GM23338 (cell line): ENCODE measurements around the gene IMMP2L. TPM values are rescaled to one million over a fixed set of nuclear protein-coding genes. Genes with fewer than 3 reads are reported as not detected.

Experiments
- ATAC-seq: fragments of 200-7000 bp; cut with Tn5 transposase; 3 replicates; pipeline ENCODE4 v1.9.1; 2020
- DNase-seq: peaks from one replicate; pipeline ENCODE4 v3.0.0-alpha.2; 2015; ENCODE audit warnings: low spot score
- H2AFZ ChIP-seq: fragments of 200-600 bp; sonication (generic); 2 replicates; pipeline ENCODE4 v1.8.0; 2016; ENCODE audit warnings: antibody characterized with exemption, mild to moderate bottlenecking, moderate library complexity
- H3F3A ChIP-seq: fragments of 200-600 bp; sonication (generic); replicated peaks from 2 replicates; pipeline ENCODE4 v1.8.0; 2017; ENCODE audit warnings: antibody characterized with exemption, mixed run types, low read depth
- H3K27ac ChIP-seq: fragments of 200-600 bp; sonication (generic); 2 replicates; pipeline ENCODE4 v1.6.1; 2016; ENCODE audit warnings: low read depth
- H3K27me3 ChIP-seq: fragments of 200-600 bp; sonication (generic); 2 replicates; pipeline ENCODE4 v1.8.0; 2016; ENCODE audit warnings: mild to moderate bottlenecking, mixed run types, moderate library complexity; ENCODE audit not compliant: insufficient read depth
- H3K36me3 ChIP-seq: fragments of 200-600 bp; sonication (generic); 2 replicates; pipeline ENCODE4 v1.8.0; 2016; ENCODE audit warnings: mild to moderate bottlenecking; ENCODE audit not compliant: insufficient read depth
- H3K4me1 ChIP-seq: fragments of 200-600 bp; sonication (generic); 2 replicates; pipeline ENCODE4 v1.8.0; 2016; ENCODE audit warnings: mild to moderate bottlenecking, moderate library complexity; ENCODE audit not compliant: insufficient read depth
- H3K4me2 ChIP-seq: fragments of 200-600 bp; sonication (generic); 2 replicates; pipeline ENCODE4 v1.7.1; 2017; ENCODE audit warnings: mixed run types
- H3K4me3 ChIP-seq: fragments of 200-600 bp; sonication (generic); 2 replicates; pipeline ENCODE4 v1.6.1; 2016; ENCODE audit warnings: mixed run types
- H3K79me2 ChIP-seq: fragments of 200-600 bp; sonication (generic); replicated peaks from 2 replicates; pipeline ENCODE4 v1.8.0; 2017; ENCODE audit warnings: mild to moderate bottlenecking; ENCODE audit not compliant: insufficient read depth
- H3K9me2 ChIP-seq: fragments of 200-600 bp; sonication (generic); 2 replicates; pipeline ENCODE4 v1.8.0; 2017; ENCODE audit not compliant: insufficient read depth
- H4K20me1 ChIP-seq: fragments of 200-600 bp; sonication (generic); replicated peaks from 2 replicates; pipeline ENCODE4 v1.8.0; 2017; ENCODE audit warnings: mild to moderate bottlenecking; ENCODE audit not compliant: insufficient read depth
- H3K27ac Mint-ChIP-seq: 2 replicates; pipeline ENCODE4 v1.8.0; 2020; ENCODE audit warnings: inconsistent platforms, mild to moderate bottlenecking, moderate library complexity, mixed read lengths
- H3K27me3 Mint-ChIP-seq: 3 replicates; pipeline ENCODE4 v1.8.0; 2022; ENCODE audit warnings: low read depth, mild to moderate bottlenecking, moderate library complexity, mixed read lengths, inconsistent platforms; ENCODE audit not compliant: insufficient read depth, poor library complexity
- H3K36me3 Mint-ChIP-seq: 3 replicates; pipeline ENCODE4 v1.8.0; 2021; ENCODE audit warnings: low read depth, mild to moderate bottlenecking, inconsistent platforms, moderate library complexity, mixed read lengths
- H3K4me1 Mint-ChIP-seq: 3 replicates; pipeline ENCODE4 v1.8.0; 2020; ENCODE audit warnings: mild to moderate bottlenecking, inconsistent platforms, mixed read lengths
- H3K4me3 Mint-ChIP-seq: 3 replicates; pipeline ENCODE4 v1.8.0; 2021; ENCODE audit warnings: moderate library complexity, mild to moderate bottlenecking, inconsistent platforms, mixed read lengths
- H3K9me3 Mint-ChIP-seq: 3 replicates; pipeline ENCODE4 v1.8.0; 2020; ENCODE audit warnings: moderate library complexity, mild to moderate bottlenecking, inconsistent platforms, mixed read lengths
- CREB1 ChIP-seq: fragments of 250-450 bp; sonication (Bioruptor Pico); IDR thresholded peaks from 2 replicates; pipeline ENCODE4 v1.5.0; 2020; ENCODE audit warnings: low read depth, mild to moderate bottlenecking, moderate library complexity
- EZH2 ChIP-seq: fragments of 200-600 bp; sonication (generic); IDR thresholded peaks from one replicate; pipeline ENCODE4 v1.8.0; 2017; ENCODE audit warnings: antibody characterized with exemption, mild to moderate bottlenecking, low read depth; ENCODE audit not compliant: unreplicated experiment
- EZH2phosphoT487 ChIP-seq: fragments of 200-600 bp; sonication (generic); IDR thresholded peaks from one replicate; pipeline ENCODE4 v1.8.1; 2018; ENCODE audit warnings: antibody characterized with exemption; ENCODE audit not compliant: unreplicated experiment
- JUNB ChIP-seq: IDR thresholded peaks from one replicate; pipeline ENCODE4 v1.6.1; 2016; ENCODE audit warnings: antibody characterized with exemption; ENCODE audit not compliant: unreplicated experiment
- NANOG ChIP-seq: IDR thresholded peaks from 2 replicates; pipeline ENCODE4 v1.6.1; 2016; ENCODE audit warnings: antibody characterized with exemption, borderline replicate concordance
- POLR2AphosphoS5 ChIP-seq: IDR thresholded peaks from 2 replicates; pipeline ENCODE4 v1.6.1; 2016; ENCODE audit warnings: antibody characterized with exemption, low read depth
- REST ChIP-seq: IDR thresholded peaks from one replicate; pipeline ENCODE4 v1.6.1; 2018; ENCODE audit warnings: antibody characterized with exemption; ENCODE audit not compliant: unreplicated experiment
- STAT1 ChIP-seq: IDR thresholded peaks from one replicate; pipeline ENCODE4 v1.6.1; 2016; ENCODE audit warnings: antibody characterized with exemption; ENCODE audit not compliant: unreplicated experiment
- ZNF114 ChIP-seq: fragments of 250-450 bp; sonication (Bioruptor Pico); IDR thresholded peaks from 2 replicates; pipeline ENCODE4 v1.5.0; 2020; ENCODE audit warnings: mild to moderate bottlenecking, moderate library complexity
- ZNF331 ChIP-seq: fragments of 250-450 bp; sonication (Bioruptor Pico); IDR thresholded peaks from 2 replicates; pipeline ENCODE4 v1.5.0; 2020; ENCODE audit warnings: low read depth, mild to moderate bottlenecking, moderate library complexity
- ZNF462 ChIP-seq: fragments of 250-450 bp; sonication (Bioruptor Pico); IDR thresholded peaks from 2 replicates; pipeline ENCODE4 v1.5.0; 2020; ENCODE audit warnings: mild to moderate bottlenecking, moderate library complexity
- polyA plus RNA-seq: library from polyadenylated mRNA; unstranded; fragments of >200 nt; fragmentation: Nextera tagmentation; extraction: Ambion mirVana; gene quantifications from 2 replicates; pipeline ENCODE4 v1.2.1, GENCODE V29; 2016
- total RNA-seq: library from RNA; depleted of rRNA; stranded (reverse); fragments of >200 nt; shearing (Covaris generic); gene quantifications from 2 replicates; pipeline ENCODE4 v1.2.3, GENCODE V29; 2014
- TF ChIP-seq, protein P1 (sequence below): IDR thresholded peaks from 2 replicates; pipeline ENCODE4 v1.6.1; 2016; ENCODE audit warnings: antibody characterized with exemption

IMMP2L gene
- total and polyA plus RNA-seq, 2 experiments from 2014 or later = 7.3 to 14.0 TPM

- no peak for TF ChIP-seq ZNF462 (CRISPR knock-in tag)
Observed at GRCh38 chr7:111510584-111511378, 51.5 kb downstream of the IMMP2L start (continued).

GRCh38 chr7:111510062-111510461 lies 52.2 kb downstream of the IMMP2L start:
- H3K27me3 Mint-ChIP-seq = peaks cover 6% of the 10 kb centered on the region
- no peaks in the 10 kb centered on the region for H3K79me2 ChIP-seq
- no peak overlapping the region for H2AFZ ChIP-seq
- H3K36me3 Mint-ChIP-seq = peaks cover 3% of the 10 kb centered on the region; the same call in 2 of the 3 replicates
- ATAC-seq (no peak), DNase-seq (no peak)
- H3F3A ChIP-seq = no peaks in the 10 kb centered on the region
- no peak overlapping the region for H3K4me3 Mint-ChIP-seq
- H3K4me1 Mint-ChIP-seq = peaks cover 4% of the 10 kb centered on the region; the same call in 2 of the 3 replicates
- no peak overlapping the region for H3K4me3 ChIP-seq
- peaks cover 2% of the 10 kb centered on the region; the same call in 2 of the 3 replicates for H3K9me3 Mint-ChIP-seq
- H3K4me2 ChIP-seq = no peak overlapping the region
- no peaks in the 10 kb centered on the region for H3K27me3 ChIP-seq
- 0 out of 2 replicates have a peak, but pooled peaks cover 5% of the 10 kb centered on the region for H3K4me1 ChIP-seq
- no peaks in the 10 kb centered on the region for H4K20me1 ChIP-seq
- H3K36me3 ChIP-seq = no peaks in the 10 kb centered on the region
- no peaks in the 10 kb centered on the region; the same call in 1 of the 2 replicates for H3K9me2 ChIP-seq
- no peak overlapping the region for H3K27ac Mint-ChIP-seq
- H3K27ac ChIP-seq = no peak overlapping the region
- TF ChIP-seq POLR2AphosphoS5 (no peak), NANOG (no peak), EZH2phosphoT487 (no peak), REST (no peak), STAT1 (no peak), ZNF331 (CRISPR knock-in tag) (no peak), CREB1 (CRISPR knock-in tag) (no peak), ZNF114 (CRISPR knock-in tag) (no peak), EZH2 (no peak), JUNB (no peak)
- TF ChIP-seq, protein P1, sequence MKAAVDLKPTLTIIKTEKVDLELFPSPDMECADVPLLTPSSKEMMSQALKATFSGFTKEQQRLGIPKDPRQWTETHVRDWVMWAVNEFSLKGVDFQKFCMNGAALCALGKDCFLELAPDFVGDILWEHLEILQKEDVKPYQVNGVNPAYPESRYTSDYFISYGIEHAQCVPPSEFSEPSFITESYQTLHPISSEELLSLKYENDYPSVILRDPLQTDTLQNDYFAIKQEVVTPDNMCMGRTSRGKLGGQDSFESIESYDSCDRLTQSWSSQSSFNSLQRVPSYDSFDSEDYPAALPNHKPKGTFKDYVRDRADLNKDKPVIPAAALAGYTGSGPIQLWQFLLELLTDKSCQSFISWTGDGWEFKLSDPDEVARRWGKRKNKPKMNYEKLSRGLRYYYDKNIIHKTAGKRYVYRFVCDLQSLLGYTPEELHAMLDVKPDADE = no peak
